Placental pericyte (primary cell): ENCODE results near the gene MUC6. TPM values are rescaled to one million over a fixed set of nuclear protein-coding genes. Genes with fewer than 3 reads are reported as not detected.

Source experiments
- total RNA-seq: library from RNA; depleted of rRNA; stranded (reverse); fragments of >200 nt; gene quantifications from 2 replicates; pipeline ENCODE4 v1.2.3, GENCODE V29; 2012

MUC6 gene
- not detected in 2 replicates for total RNA-seq

GRCh38 chr11:1036303-1036923, at the start of gene MUC6:
TSS of gene MUC6 (minus strand) at chr11:1036718. CDS start at chr11:1036655, 63 bp downstream.

GRCh38 chr11:1074244-1075221, 38.0 kb upstream of the MUC6 start, which contains the start of gene MUC2:
TSS of gene MUC2 (plus strand) at chr11:1074874.

Other genes starting within 250 kb of the MUC6 start
- gene CEND1, start 246.6 kb downstream of the MUC6 start, total RNA-seq, result 0.22 and 1.4 TPM in 2 replicates
- 11.2 and 23.0 TPM in 2 replicates for gene SLC25A22, start 238.4 kb downstream of the MUC6 start, total RNA-seq
- gene PIDD1, start 231.5 kb downstream of the MUC6 start, total RNA-seq, result 8.1 and 8.6 TPM in 2 replicates
- gene RPLP2, start 226.8 kb downstream of the MUC6 start, total RNA-seq, result 123 and 310 TPM in 2 replicates
- 24.9 and 51.9 TPM in 2 replicates for gene PNPLA2, start 217.8 kb downstream of the MUC6 start, total RNA-seq
- 0.66 and 1.4 TPM in 2 replicates for gene CRACR2B, start 208.8 kb downstream of the MUC6 start, total RNA-seq
- 283 and 431 TPM in 2 replicates for gene CD151, start 203.8 kb downstream of the MUC6 start, total RNA-seq
- gene POLR2L, start 194.2 kb downstream of the MUC6 start, total RNA-seq, result 55.6 and 107 TPM in 2 replicates
- gene TSPAN4, start 193.9 kb downstream of the MUC6 start, total RNA-seq, result 186 and 224 TPM in 2 replicates
- gene CHID1, start 125.9 kb downstream of the MUC6 start, total RNA-seq, result 49.0 and 71.1 TPM in 2 replicates
- 49.9 and 61.4 TPM in 2 replicates for gene AP2A2, start 110.8 kb downstream of the MUC6 start, total RNA-seq
- gene MUC2, start 38.2 kb upstream of the MUC6 start, total RNA-seq, result not detected in 2 replicates
- not detected in 2 replicates for gene MUC5AC, start 121.2 kb upstream of the MUC6 start, total RNA-seq
- not detected in 2 replicates for gene MUC5B, start 186.3 kb upstream of the MUC6 start, total RNA-seq